ENCODE data around the gene ZNF414.
"Not testable (repeated sequence)": the region's sequence is repeated elsewhere in the genome, so short reads cannot be mapped to it uniquely, and the experiment has no call there.

The ZNF414 gene, protein sequence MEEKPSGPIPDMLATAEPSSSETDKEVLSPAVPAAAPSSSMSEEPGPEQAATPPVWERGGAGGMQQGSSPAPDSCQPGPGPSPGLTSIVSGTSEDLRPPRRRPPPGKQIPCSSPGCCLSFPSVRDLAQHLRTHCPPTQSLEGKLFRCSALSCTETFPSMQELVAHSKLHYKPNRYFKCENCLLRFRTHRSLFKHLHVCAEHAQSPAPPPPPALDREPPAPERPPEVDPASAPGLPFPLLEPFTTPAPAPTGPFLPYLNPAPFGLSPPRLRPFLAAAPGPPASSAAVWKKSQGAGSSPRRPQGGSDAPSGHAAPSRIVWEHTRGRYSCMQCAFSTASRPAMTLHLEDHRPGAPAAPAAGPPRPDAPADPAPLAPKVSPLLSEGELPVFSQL

DNA sequence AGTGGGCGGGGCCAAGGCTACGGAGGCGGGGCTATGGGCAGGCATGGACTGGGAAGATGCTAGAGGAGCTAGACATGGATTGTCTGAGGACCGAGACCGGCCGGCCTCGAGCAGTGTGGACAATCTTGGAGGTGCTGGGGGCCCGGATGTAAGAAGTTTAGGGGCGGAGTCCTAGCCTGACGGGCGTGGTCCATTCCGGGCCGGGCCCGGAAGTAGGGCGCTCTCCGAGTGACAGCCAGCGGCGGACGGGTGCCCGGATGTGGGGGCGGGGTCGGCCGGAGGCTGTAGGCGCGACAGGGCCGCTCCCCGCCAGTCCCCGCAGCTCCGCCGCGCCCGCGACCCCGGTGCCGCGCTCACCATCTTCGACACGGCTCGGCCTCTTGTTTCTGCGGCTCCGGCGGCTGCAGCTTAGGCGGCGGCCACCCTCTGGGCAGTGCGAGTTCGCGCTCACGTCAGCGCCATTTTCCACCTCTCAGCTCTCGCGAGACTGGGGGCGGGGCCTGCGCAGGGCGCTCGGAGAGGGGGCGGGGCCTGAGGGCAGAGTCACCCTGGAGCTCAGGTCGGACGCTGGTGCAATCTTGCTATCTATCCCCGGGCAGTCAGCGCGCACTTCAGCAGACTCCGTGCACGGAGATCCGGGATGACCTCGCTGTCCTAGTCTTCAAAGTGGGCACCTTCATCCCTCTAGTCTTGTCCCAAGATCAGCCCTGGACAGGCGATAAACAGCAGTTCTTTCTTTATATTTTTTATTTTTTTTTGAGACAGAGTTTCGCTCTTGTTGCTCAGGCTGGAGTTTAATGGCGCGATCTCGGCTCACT, at the start of gene ZNF414:
ZNF414 (minus strand) TSS at position 481 of the 818 bp plus-strand sequence; CDS start at position 360, 121 bp downstream.
- peak; percentile 84 for DNase-seq

DNA sequence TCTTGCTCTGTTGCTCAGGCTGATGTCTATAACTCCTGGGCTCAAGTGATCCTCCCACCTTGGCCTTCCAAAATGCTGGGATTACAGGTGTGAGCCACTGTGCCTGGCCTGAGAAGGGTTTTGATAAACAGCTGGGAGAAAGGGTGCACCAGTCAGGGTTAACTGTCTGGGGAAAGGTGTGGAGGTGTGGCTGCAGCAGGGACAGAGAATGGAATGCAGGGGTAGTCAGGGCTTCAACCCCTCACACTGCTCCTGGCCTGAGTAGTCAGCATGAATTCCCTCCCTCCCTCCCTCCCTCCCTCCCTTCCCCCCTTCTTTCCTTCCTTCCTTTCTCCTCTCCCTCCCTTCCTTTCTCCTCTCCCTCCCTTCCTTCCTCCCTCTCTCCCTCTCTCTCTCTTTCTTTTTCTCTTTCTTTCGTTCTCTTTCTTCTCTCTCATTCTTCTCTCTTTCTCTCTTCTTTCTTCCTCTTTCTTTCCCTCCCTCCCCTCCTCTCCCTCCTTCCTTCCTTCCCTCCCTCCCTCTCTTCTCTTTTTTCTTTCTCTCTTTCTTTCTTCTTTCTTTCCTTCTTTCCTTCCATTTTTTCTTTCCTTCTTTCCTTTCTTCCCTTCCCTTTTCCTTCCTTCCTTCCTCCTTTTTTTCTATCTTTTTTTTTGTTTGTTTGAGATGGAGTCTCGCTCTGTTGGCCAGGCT, 47.3 kb upstream of the ZNF414 start:
- no peak for DNase-seq

DNA sequence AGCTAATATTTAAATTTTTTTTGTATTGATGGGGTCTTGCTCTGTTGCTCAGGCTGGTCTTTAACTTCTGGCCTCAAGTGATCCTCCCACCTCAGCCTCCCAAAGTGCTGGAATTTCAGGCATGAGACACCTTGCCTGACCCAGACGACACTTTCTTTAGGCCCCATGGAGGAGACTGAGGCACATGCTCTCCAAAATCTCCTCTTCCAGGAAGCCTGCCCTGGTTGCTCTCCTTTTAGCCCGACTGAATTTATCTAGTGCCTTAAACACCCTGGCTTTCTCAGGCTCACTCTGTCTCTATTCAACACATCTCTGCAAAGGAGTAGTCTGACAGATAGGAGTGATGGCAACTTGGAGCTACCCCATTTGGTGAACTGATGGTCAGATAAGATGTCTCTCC, 44.4 kb upstream of the ZNF414 start:
- DNase-seq: no peak

DNA sequence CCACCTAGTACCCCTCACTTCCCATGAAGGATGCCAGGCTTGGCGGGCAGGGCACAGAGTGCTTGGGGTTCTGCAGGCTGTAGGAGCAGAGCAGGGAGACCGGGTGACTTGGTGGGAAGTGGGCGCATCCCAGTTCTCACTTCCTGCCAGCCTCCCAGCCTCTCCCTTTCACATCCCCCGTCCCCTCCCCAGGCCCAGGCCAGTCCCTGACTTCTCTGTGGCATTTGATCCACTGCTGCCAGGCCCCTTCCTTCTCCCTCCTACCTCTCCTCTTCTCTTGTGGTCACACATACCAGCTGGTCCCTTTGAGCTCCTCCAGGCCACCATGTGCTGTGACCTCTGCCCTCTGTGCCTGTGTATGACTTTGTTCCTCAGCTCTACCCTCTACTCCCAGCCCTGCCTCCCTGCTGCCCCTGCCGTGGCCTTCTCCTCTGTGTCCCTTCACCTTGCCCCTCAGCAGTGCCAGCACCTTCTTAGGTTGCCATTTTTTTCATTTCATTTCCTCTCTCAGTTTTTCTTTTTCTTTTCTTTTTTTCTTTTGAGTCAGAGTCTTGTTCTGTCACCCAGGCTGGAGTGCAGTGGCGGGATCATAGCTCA, 43.8 kb upstream of the ZNF414 start:
- DNase-seq: no peak

DNA sequence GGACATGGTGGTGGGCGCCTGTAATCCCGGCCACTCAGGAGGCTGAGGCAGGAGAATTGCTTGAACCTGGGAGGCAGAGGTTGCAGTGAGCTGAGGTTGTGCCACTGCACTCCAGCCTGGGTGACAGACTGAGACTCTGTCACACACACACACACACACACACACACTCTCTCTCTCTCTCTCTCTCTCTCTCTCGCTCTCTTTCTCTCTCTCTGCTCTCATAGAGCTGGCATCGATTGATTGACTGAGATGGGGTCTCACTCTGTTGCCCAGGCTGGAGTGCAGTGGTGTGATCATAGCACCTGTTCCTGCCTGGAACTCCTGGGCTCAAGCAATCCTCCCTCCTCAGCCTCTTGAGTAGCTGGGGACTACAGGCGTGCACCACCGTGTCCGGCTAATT, 39.8 kb upstream of the ZNF414 start:
- DNase-seq: not testable (repeated sequence)

DNA sequence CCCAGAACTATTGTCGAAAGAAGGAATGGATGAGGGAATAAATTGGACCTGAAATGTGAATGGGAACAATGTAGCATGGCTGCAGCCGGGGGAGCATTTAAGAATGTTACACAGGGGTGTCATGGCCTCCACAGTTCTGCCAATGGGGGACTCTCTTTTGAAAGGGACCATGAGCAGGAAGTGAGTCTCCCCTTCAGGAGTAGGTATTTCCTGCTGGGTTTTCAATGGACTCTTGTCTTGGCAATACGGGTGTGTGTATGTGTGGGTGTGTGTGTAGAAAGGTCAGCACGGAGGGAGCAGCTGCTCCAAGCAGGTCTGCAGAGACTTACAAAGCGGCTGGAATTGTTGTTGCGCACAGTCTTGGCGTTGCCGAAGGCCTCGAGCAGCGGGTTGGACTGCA, 38.8 kb upstream of the ZNF414 start:
- no peak for DNase-seq

DNA sequence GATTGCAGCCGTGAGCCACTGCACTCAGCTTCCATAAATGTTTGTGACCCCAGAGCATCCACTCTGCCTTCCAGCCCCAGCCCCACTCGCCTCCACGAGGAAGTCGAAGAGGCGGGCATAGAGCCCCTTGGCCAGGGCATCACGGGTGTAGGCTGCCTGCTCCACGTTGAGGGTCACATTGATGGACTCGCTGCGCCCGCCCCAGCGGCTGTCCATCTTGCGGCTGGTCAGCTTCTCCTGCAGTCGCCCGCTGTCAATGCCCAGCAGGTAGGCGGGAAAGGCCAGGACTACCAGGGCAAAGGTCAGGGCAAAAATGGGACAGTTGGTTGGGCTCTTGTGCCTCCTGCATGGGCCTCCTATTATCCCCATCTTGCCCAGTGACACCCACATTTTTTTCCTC, 36.1 kb upstream of the ZNF414 start:
- DNase-seq: no peak

DNA sequence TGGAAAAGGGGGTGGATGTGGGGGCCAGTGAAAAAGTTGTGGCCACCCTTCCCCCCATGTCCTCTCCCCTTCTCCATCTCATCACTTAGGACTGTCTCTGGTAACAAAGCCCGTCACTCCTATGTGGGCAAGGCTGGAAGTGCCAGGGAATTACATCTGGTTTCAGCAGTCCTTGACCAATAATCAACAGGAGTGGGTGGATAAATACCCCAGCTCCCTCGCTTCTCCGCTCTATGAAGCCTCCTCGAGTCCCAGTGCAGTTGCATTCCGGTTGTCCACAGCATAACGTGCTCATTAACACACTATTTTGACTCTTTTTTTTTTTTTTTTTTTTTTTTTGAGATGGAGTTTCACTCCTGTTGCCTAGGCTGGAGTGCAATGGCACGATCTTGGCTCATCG, 31.8 kb upstream of the ZNF414 start:
- no peak for DNase-seq

DNA sequence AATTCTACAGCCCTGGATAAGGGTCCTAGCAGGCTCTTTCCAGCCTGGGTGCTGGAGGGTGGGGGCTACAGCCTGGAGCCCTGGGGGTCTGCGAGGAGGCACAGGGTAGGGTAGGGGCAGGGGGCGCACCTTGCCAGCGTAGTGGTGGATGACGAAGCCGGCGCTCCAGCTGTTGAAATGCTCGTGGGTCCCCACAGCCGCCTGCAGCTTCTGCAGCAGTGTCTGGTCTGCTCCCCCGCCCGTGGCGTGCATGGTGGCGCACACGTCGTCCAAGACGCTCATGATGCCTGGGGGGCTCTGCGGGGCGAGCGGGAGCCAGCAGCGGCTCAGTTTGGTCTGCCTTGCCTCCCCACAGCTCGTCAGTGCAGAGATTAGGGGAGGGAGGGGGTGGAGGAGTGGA, 30.2 kb upstream of the ZNF414 start:
- no peak for DNase-seq

DNA sequence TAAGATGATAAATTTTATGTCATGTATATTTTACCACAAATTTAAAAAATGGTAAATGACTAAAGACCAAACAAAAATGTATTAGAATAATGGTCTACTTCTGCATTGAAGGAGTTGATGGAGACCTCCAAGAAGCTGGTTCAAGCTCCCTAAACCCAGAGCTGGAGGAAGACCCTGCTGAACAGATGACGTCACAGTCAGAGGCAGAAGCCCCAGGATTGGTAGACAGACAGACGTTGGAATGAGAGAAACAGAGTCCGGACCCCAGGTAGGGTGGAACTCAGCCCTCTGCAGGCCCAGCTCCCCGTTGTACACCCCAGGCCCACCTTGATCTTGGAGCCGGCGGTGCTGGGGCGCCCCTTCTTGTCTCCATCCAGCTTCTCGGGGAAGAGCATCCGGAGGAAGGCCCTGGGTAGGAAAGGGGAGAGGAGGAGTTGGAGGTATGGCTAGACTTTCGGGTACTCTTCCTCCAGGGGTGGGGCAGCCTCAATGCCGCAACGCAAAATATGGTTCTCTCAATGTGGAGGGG, 25.7 kb upstream of the ZNF414 start:
- DNase-seq: no peak

DNA sequence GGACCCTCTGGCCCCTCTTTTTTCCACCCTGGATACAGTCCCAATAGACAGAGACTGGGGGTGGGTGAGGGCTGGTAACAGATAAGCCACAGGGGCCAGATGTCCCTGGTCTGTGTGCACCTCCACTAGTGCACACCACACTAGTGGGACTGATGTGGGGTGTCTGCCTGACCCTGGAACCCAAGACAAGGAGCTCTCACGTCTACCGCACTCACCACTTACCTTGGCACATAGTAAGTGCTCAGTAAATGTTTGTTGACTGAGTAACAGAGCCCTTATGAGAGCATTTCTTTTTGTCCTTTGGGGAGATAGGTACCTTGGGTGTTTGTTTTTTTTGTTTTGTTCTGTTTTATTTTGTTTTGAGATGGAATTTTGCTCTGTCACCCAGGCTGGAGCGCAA, 23.1 kb upstream of the ZNF414 start:
- DNase-seq: no peak

DNA sequence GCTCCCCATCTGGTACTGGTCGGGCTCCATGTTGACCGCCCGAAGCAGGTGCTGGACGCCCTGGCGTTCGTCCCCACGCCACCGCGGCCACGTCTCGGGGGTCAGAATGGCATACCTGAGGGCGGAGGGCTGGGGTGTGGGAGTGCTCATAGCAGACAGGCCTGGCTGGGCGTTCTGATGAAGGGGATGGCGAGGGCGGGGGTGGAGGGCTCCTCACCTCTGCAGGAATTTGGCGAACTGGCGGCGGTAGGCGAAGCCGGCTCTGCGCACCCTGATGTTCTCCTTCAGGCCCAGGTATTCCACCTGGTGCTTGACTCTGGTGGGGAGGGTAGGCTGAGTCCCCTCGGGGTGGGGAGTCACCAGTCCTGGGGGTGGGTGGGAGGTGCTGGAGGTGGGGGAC, 22.3 kb upstream of the ZNF414 start:
- no peak for DNase-seq

DNA sequence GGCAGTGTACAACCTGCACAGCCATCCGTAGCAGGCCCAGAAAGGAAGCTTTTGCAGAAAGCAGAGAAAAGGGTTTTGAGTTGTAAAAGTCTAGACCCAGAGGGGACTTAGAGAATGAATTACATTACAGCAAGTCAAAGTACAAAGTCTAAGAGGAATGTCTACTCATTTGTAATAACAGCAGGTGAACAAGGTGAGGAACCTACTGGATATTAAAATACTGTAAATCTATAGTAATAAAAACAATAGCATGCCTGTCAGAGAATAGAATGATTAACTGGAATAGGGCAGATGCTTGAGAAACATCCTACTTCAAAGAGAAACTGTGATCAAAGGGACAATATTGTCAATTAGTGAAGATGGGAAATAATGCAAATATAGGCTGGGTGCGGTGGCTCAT, 18.3 kb upstream of the ZNF414 start:
- no peak for DNase-seq

DNA sequence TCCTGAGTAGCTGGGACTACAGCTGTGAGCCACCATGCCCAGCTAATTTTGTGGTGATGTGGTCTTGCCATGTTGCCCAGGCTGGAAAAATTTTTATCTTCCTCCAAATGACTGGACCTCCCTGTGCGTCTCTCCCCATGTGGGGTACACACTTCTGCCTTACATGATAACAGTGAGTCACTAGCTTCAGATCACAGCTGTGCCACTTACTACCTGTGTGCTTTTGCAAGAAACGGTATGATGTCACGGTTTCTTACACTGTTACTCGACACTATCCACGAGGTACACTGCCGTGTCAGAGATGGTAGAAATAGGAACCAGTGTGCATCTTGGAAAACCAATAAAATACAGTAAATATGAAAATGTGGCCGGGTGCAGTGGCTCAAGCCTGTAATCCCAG, 17.5 kb upstream of the ZNF414 start:
- no peak for DNase-seq

DNA sequence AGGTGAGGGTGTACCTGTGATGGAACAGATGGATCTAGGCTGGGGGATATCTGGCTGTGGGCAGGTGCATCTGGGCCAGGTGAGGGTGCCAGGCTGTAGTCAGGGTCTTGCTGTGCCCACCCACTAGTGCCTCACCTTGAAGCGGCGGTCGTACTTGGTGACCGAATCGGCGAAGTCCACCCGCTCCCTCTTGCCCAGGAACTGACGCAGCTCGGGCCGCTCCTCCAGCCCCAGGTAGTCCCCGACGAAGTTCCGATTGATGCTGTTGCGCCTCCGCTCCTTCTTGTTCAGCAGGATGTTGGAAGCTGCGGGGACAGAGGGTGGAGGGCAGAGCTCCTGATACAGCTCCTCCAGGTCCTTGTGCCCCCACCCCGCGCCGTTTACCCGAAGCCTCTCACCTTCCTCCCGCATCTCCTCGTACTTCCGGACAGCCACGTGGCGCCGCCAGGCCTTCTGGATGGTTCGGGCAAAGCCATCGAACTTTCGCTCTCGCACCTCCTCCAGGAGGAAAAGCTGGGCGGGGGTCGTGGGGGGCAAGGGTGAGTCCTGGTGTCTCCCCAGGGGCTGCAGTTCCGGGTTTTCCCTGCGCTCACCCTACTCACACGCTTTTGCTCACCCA, 16.2 kb upstream of the ZNF414 start:
- DNase-seq: no peak

DNA sequence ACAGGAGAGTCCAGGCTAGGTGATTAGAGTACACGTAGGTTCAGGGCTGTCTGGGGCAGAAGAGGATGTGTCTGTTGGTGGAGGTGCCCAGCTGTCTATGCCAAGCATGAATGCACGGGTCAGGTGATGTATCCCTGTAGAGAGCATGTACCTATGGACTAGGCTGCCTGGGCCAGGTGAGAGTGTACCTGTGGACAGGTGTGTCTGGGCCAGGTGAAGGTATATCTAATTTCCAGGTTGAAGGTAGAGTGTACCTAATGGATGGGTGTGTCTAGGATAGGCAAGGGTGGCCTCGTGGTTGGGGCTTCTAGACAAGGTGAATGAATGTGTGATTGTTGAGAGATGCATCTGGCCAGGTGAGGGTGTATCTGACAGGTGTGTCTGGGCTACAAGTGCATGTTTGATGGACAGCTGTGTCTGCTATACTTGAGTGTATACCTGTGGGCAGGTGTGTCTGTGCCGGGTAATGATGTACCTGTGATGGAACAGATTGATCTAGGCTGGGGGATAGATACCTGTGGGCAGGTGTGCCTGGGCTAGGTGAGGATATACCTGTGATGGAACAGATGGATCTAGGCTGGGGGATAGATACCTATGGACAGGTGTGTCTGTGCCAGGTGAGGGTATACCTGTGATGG, 15.5 kb upstream of the ZNF414 start:
- DNase-seq: no peak

DNA sequence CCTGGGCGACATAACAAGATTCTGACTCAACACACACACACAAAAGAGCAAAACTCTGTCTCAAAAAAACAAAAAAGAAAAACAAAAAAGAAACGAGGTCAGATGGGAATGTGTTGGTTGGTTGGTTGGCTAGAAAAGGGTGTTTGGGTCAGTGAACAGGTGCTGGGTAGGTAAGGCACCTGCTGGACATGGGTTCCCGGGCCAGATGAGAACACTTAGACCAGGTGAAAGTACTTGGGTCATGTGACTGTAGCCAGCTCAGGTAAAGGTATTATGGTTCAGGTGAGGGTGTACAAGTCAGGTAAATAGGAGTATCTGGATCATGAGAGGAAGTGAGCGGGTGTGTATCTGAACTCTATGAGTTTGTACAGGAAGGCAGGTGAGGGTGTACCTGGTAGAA, 14.5 kb upstream of the ZNF414 start:
- DNase-seq: no peak

DNA sequence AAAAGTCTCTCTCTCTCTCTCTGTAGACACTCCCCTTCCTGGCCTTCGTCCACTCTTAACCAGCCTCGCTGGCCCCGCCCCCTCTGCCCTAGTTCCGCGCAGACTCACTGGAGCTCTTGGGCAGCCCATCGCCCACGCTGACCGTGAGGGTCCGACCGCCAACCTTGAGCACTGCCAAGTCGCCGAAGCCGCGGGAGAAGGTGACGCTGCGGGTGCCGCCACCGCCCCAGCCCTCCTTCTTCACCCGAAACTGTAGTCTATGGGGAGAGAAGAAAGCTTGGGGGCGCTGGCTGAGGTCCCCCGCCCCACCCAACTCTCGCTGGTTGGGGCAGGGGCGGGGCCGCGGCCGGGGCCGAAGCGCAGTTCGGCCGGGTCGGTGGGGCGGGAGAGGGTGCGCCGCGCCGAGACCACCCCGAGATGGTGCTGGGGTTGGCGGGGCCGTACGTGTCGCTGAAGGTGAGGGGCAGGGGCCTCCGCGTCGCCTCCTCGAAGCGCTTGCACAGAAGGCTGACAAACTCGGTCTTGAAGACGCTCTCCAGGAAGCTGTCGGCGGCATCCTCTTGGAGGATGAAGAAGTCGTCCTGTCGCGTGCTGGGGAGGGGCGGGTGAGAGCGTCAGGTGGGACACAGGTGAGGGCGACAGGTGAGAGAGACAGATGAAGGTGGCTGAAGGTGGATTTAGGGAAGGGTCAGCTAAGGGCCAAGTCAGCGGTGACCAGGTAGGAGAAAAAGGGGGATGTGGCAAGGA, 12.6 kb upstream of the ZNF414 start:
- no peak for DNase-seq

DNA sequence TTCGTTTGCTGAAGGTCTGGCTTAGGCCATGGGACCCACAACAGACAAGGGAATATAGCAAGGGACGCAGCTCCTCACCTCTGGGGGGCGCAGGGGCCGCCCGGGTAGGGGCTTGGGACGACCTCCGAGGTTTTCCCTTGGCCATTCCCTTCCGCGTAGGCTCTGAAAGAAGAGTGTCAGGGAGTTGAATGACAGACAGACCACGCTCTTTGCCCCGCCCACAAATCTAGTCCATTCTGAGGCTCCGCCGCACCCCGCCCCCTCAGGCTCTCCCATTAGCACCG, 11.4 kb upstream of the ZNF414 start:
- DNase-seq: no peak

DNA sequence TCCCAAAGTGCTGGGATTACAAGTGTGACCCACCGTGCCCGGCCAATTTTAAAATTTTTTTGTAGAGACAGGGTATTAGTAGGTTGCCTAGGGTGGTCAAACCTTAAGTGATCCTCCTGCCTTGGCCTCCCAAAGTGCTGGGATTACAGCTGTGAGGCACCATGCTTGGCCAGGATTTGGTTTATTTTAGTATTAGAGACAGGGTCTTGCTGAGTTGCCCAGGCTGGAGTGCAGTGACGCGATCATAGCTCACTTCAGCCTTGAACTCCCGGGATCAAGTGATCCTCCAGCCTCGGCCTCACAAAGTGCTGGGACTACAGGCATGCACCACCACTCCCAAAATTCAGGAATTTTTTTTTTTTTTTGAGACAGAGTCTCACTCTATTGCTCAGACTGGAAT, 5.4 kb upstream of the ZNF414 start:
- DNase-seq: no peak

DNA sequence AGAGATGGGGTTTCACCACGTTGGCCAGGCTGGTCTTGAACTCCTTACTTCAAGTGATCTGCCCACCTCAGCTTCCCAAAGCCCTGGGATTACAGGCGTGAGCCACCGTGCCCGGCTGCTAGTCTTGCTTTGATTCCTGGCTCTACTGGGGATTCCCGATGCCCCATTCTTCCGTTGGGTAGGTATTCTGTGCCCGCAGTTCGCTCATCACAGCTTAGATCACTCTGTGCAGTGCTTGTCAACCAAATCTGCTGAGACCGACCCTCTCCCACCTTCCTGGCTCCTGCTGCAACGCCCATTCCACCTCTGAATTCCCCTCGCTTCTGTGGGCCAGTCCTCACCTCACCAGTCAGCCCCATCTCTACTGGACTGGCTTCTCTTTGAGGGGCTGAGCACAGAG, 4.6 kb upstream of the ZNF414 start:
- DNase-seq: no peak

Measured in NCI-H510A treated with DMSO at 0.1 percent for 48 hours (cell line).